Prostate gland (tissue), 2 donors: ENCODE results near the gene ZNF879.

ENCODE experiments used
- POLR2A ChIP-seq: fragments of 450-650 bp; IDR thresholded peaks from one replicate; pipeline ENCODE4 v1.6.1; 2016; ENCODE audit warnings: antibody characterized with exemption, mild to moderate bottlenecking
- POLR2AphosphoS5 ChIP-seq: sonication (generic); formaldehyde crosslinking; IDR thresholded peaks from one replicate; pipeline ENCODE4 v1.6.1; 2017; ENCODE audit warnings: antibody characterized with exemption
- TF ChIP-seq, protein P1 (sequence below), 4 experiments: fragments of 200-600 bp in 2 of 4; fragments of 450-650 bp in 2 of 4; sonication (generic) in 2 of 4; IDR thresholded peaks; 1 replicate in 3 of 4; 2 replicates in 1 of 4; pipeline ENCODE4 v1.5.1; 2016 to 2019; ENCODE audit warnings: antibody characterized with exemption in 4 of 4, mild to moderate bottlenecking in 2 of 4, moderate library complexity in 2 of 4

GRCh38 chr5:178993236-178993765 lies 30.3 kb upstream of the ZNF879 start:
- TF ChIP-seq, protein P1, sequence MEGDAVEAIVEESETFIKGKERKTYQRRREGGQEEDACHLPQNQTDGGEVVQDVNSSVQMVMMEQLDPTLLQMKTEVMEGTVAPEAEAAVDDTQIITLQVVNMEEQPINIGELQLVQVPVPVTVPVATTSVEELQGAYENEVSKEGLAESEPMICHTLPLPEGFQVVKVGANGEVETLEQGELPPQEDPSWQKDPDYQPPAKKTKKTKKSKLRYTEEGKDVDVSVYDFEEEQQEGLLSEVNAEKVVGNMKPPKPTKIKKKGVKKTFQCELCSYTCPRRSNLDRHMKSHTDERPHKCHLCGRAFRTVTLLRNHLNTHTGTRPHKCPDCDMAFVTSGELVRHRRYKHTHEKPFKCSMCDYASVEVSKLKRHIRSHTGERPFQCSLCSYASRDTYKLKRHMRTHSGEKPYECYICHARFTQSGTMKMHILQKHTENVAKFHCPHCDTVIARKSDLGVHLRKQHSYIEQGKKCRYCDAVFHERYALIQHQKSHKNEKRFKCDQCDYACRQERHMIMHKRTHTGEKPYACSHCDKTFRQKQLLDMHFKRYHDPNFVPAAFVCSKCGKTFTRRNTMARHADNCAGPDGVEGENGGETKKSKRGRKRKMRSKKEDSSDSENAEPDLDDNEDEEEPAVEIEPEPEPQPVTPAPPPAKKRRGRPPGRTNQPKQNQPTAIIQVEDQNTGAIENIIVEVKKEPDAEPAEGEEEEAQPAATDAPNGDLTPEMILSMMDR (IDR thresholded peaks at IDR 0.05) = no peak
- TF ChIP-seq POLR2A = no peak
- no peak for TF ChIP-seq POLR2AphosphoS5
